ENCODE data around the gene ACTMAP. TPM values are rescaled to one million over a fixed set of nuclear protein-coding genes. Genes with fewer than 3 reads are reported as not detected.
A peak's percentile ranks its signal among the peaks of the same experiment; 100 is the strongest.

Gene ACTMAP
- total and polyA plus RNA-seq, 2 of the 13 experiments (the other 11 are each of a cell fraction or from before 2014, with no cell fraction given), result 2.2 to 7.9 TPM

- peak; percentile 36; the same call in 1 of the 2 replicates for TF ChIP-seq ZNF800 (CRISPR knock-in tag; IDR thresholded peaks at IDR 0.05)
- TF ChIP-seq ZNF558 (CRISPR knock-in tag; IDR thresholded peaks at IDR 0.05; ENCODE audit: borderline replicate concordance), result no peak
- no peak for TF ChIP-seq ZNF557 (CRISPR knock-in tag; IDR thresholded peaks at IDR 0.05)
- TF ChIP-seq ATF2 (CRISPR knock-in tag; IDR thresholded peaks at IDR 0.05), result no peak
- no peak for TF ChIP-seq ZNF562 (CRISPR knock-in tag; IDR thresholded peaks at IDR 0.05; ENCODE audit: borderline replicate concordance)
- TF ChIP-seq KDM3A (CRISPR knock-in tag; IDR thresholded peaks at IDR 0.05; ENCODE audit: low read depth), result no peak
- no peak for TF ChIP-seq BCLAF1 (IDR thresholded peaks at IDR 0.05)
- no peak for TF ChIP-seq NONO (IDR thresholded peaks at IDR 0.05)
- TF ChIP-seq NONO (CRISPR knock-in tag; conservative IDR thresholded peaks at IDR 0.05), result peak; percentile 58; the same call in 1 of the 2 replicates
- no peak for TF ChIP-seq NR1H2 (CRISPR knock-in tag; IDR thresholded peaks at IDR 0.05; ENCODE audit: borderline replicate concordance, low read depth)
- no peak for TF ChIP-seq PCBP2 (optimal IDR thresholded peaks at IDR 0.05; ENCODE audit: low read depth, low read length, poor library complexity, severe bottlenecking)
- TF ChIP-seq YEATS4 (CRISPR knock-in tag; IDR thresholded peaks at IDR 0.05; ENCODE audit: borderline replicate concordance), result 0 out of 2 replicates have a peak, but pooled peaks have one; percentile 62
- no peak for TF ChIP-seq DZIP1 (CRISPR knock-in tag; IDR thresholded peaks at IDR 0.05)
- no peak for TF ChIP-seq STAT6 (CRISPR knock-in tag; IDR thresholded peaks at IDR 0.05; ENCODE audit: borderline replicate concordance)
These were observed 33.6 kb downstream of the ACTMAP start, which contains the start of the genes COQ8B and ITPKC (continued) for GRCh38 chr19:40716482-40717324.
